Neural cell (in vitro differentiated cells): ENCODE measurements around the gene PCSK4. TPM values are rescaled to one million over a fixed set of nuclear protein-coding genes. Genes with fewer than 3 reads are reported as not detected.

ENCODE experiments used
- H2AFZ ChIP-seq: fragments of 200-600, 300-800 bp; sonication (generic), shearing (Covaris generic); 2 replicates; pipeline ENCODE4 v1.6.0; 2014; ENCODE audit warnings: low read depth, mild to moderate bottlenecking, antibody characterized with exemption, low read length, moderate library complexity
- H3F3A ChIP-seq: fragments of 200-600 bp; shearing (Covaris generic); 2 replicates; pipeline ENCODE4 v1.6.1; 2016; ENCODE audit warnings: mild to moderate bottlenecking, moderate library complexity, mixed read lengths, antibody characterized with exemption, low read length; ENCODE audit not compliant: insufficient read depth, poor library complexity, severe bottlenecking
- H3K27ac ChIP-seq: fragments of 200-600, 300-800 bp; sonication (generic), shearing (Covaris generic); 2 replicates; pipeline ENCODE4 v1.5.1; 2014; ENCODE audit warnings: mild to moderate bottlenecking, low read length, moderate library complexity
- H3K27me3 ChIP-seq: fragments of 300-800, 200-600 bp; sonication (generic), shearing (Covaris generic); 2 replicates; pipeline ENCODE4 v1.6.0; 2014; ENCODE audit warnings: mild to moderate bottlenecking, low read depth, low read length, moderate library complexity; ENCODE audit not compliant: insufficient read depth
- H3K36me3 ChIP-seq: fragments of 300-800, 200-600 bp; sonication (generic), shearing (Covaris generic); 2 replicates; pipeline ENCODE4 v1.5.1; 2014; ENCODE audit warnings: mild to moderate bottlenecking, antibody characterized with exemption, low read length, moderate library complexity; ENCODE audit not compliant: insufficient read depth
- H3K4me2 ChIP-seq: fragments of 300-800, 200-600 bp; sonication (generic), shearing (Covaris generic); 2 replicates; pipeline ENCODE4 v1.6.0; 2014; ENCODE audit warnings: mild to moderate bottlenecking, low read length
- H3K4me3 ChIP-seq: fragments of 300-800, 200-600 bp; sonication (generic), shearing (Covaris generic); 2 replicates; pipeline ENCODE4 v1.5.1; 2014; ENCODE audit warnings: mild to moderate bottlenecking, low read length, moderate library complexity
- H3K79me2 ChIP-seq: fragments of 200-600 bp; shearing (Covaris generic); replicated peaks from 2 replicates; pipeline ENCODE4 v1.6.0; 2014; ENCODE audit warnings: mild to moderate bottlenecking, low read length, moderate library complexity; ENCODE audit not compliant: insufficient read depth
- H3K9ac ChIP-seq: fragments of 300-800, 200-600 bp; sonication (generic), shearing (Covaris generic); 2 replicates; pipeline ENCODE4 v1.6.1; 2016; ENCODE audit warnings: mild to moderate bottlenecking, low read length, mixed read lengths
- H3K9me2 ChIP-seq: fragments of 200-600 bp; shearing (Covaris generic); 2 replicates; pipeline ENCODE4 v1.6.1; 2016; ENCODE audit warnings: mild to moderate bottlenecking, low read length, mixed read lengths; ENCODE audit not compliant: insufficient read depth
- H3K9me3 ChIP-seq: fragments of 200-600, 300-800 bp; sonication (generic), shearing (Covaris generic); 2 replicates; pipeline ENCODE4 v1.6.1; 2016; ENCODE audit warnings: mild to moderate bottlenecking, mixed run types, low read length, moderate library complexity, mixed read lengths
- H4K20me1 ChIP-seq: fragments of 200-600 bp; shearing (Covaris generic); 2 replicates; pipeline ENCODE4 v1.6.1; 2016; ENCODE audit warnings: mild to moderate bottlenecking, mixed run types; ENCODE audit not compliant: insufficient read depth
- CTCF ChIP-seq: fragments of 450-650 bp; IDR thresholded peaks from 2 replicates; pipeline ENCODE4 v1.5.1; 2014; ENCODE audit warnings: antibody characterized with exemption, mild to moderate bottlenecking, moderate library complexity; ENCODE audit not compliant: poor library complexity, severe bottlenecking
- EP300 ChIP-seq: fragments of 450-650 bp; conservative IDR thresholded peaks from 2 replicates; pipeline ENCODE4 v1.6.1; 2014; ENCODE audit warnings: antibody characterized with exemption, mild to moderate bottlenecking, moderate library complexity; ENCODE audit not compliant: poor library complexity, severe bottlenecking
- EZH2 ChIP-seq: fragments of 200-600, 300-800 bp; shearing (Covaris generic), sonication (generic); IDR thresholded peaks from 2 replicates; pipeline ENCODE4 v1.6.1; 2014; ENCODE audit warnings: antibody characterized with exemption, low read length, borderline replicate concordance, mild to moderate bottlenecking; ENCODE audit not compliant: insufficient read depth, poor library complexity, severe bottlenecking
- MXI1 ChIP-seq: fragments of 450-650 bp; conservative IDR thresholded peaks from 2 replicates; pipeline ENCODE4 v1.6.1; 2014; ENCODE audit warnings: antibody characterized with exemption, mild to moderate bottlenecking; ENCODE audit not compliant: poor library complexity, severe bottlenecking
- POLR2AphosphoS5 ChIP-seq: IDR thresholded peaks from 2 replicates; pipeline ENCODE4 v1.6.1; 2012
- RAD21 ChIP-seq: fragments of 450-650 bp; conservative IDR thresholded peaks from 2 replicates; pipeline ENCODE4 v1.6.1; 2014; ENCODE audit warnings: antibody characterized with exemption, mild to moderate bottlenecking, moderate library complexity
- REST ChIP-seq: IDR thresholded peaks from 2 replicates; pipeline ENCODE4 v1.6.1; 2012; ENCODE audit warnings: borderline replicate concordance
- SMC3 ChIP-seq: fragments of 450-650 bp; conservative IDR thresholded peaks from 2 replicates; pipeline ENCODE4 v1.6.1; 2014; ENCODE audit warnings: antibody characterized with exemption, mild to moderate bottlenecking, moderate library complexity; ENCODE audit not compliant: poor library complexity
- TAF1 ChIP-seq: IDR thresholded peaks from 2 replicates; pipeline ENCODE4 v1.6.1; 2012; ENCODE audit warnings: low read depth
- polyA plus RNA-seq: library from polyadenylated mRNA; depleted of rRNA; stranded (reverse); fragments of >200 nt; gene quantifications from 2 replicates; pipeline ENCODE4 v1.2.3, GENCODE V29; 2014

PCSK4 gene
- polyA plus RNA-seq, 1 donor from 2014 or later = 11.8 TPM

GRCh38 chr19:1483979-1484428 lies 6.1 kb downstream of the PCSK4 start (continued):
- no peak for TF ChIP-seq CTCF

GRCh38 chr19:1483131-1483978 lies 6.8 kb downstream of the PCSK4 start:
- H4K20me1 ChIP-seq = no peaks in the 10 kb centered on the region
- H3K9me3 ChIP-seq = no peaks in the 10 kb centered on the region
- H3K4me3 ChIP-seq = no peak overlapping the region
- H3K36me3 ChIP-seq = no peaks in the 10 kb centered on the region
- no peaks in the 10 kb centered on the region for H3K9me2 ChIP-seq
- H3K9ac ChIP-seq = no peak overlapping the region
- H3F3A ChIP-seq = no peaks in the 10 kb centered on the region
- no peak for TF ChIP-seq POLR2AphosphoS5
- TF ChIP-seq REST = no peak
- H2AFZ ChIP-seq = no peak overlapping the region
- H3K4me2 ChIP-seq = no peak overlapping the region
- no peak overlapping the region for H3K27ac ChIP-seq
- H3K79me2 ChIP-seq = no peaks in the 10 kb centered on the region
- no peaks in the 10 kb centered on the region for H3K27me3 ChIP-seq

- Histone ChIP-seq H3K9ac (no peak overlapping the region), H3K79me2 (no peaks in the 10 kb centered on the region), H3K9me3 (no peaks in the 10 kb centered on the region), H3K27ac (no peak overlapping the region), H3F3A (no peaks in the 10 kb centered on the region), H3K36me3 (no peaks in the 10 kb centered on the region), H3K4me3 (no peak overlapping the region), H3K4me2 (no peak overlapping the region), H4K20me1 (no peaks in the 10 kb centered on the region), H3K27me3 (no peaks in the 10 kb centered on the region), H2AFZ (no peak overlapping the region), H3K9me2 (no peaks in the 10 kb centered on the region)
- TF ChIP-seq POLR2AphosphoS5 (no peak), EZH2 (no peak), EP300 (no peak), TAF1 (no peak), REST (no peak), MXI1 (no peak), CTCF (no peak), SMC3 (no peak), RAD21 (no peak)
These were observed 7.6 kb downstream of the PCSK4 start for GRCh38 chr19:1482361-1483130.
